ENCODE measurements around the gene CFAP97D1.
A peak's percentile ranks its signal among the peaks of the same experiment; 100 is the strongest.

Gene CFAP97D1

GRCh38 chr17:43779145-43780125 lies 800 bp upstream of the CFAP97D1 start:
- Histone ChIP-seq H3K27me3 (peaks cover 0 to 4% of the 10 kb centered on the region in 2 donors), H3K4me1 (peaks cover 0 to 37% (median 25%) of the 10 kb centered on the region in 4 donors), H3K4me3 (peak overlapping the region; percentile 75 to 94), H3K36me3 (peaks cover 6 to 15% (median 14%) of the 10 kb centered on the region in 3 donors), H3K9me3 (no peaks in the 10 kb centered on the region), H3K27ac (peak overlapping the region; percentile 97 to 100)
- peak in 1 of 2 donors; percentile 48 for DNase-seq
- TF ChIP-seq, protein P1, sequence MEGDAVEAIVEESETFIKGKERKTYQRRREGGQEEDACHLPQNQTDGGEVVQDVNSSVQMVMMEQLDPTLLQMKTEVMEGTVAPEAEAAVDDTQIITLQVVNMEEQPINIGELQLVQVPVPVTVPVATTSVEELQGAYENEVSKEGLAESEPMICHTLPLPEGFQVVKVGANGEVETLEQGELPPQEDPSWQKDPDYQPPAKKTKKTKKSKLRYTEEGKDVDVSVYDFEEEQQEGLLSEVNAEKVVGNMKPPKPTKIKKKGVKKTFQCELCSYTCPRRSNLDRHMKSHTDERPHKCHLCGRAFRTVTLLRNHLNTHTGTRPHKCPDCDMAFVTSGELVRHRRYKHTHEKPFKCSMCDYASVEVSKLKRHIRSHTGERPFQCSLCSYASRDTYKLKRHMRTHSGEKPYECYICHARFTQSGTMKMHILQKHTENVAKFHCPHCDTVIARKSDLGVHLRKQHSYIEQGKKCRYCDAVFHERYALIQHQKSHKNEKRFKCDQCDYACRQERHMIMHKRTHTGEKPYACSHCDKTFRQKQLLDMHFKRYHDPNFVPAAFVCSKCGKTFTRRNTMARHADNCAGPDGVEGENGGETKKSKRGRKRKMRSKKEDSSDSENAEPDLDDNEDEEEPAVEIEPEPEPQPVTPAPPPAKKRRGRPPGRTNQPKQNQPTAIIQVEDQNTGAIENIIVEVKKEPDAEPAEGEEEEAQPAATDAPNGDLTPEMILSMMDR (IDR thresholded peaks at IDR 0.05) = no peak
- intact Hi-C loops (cut with DNase I; ENCODE audit: low total_unique reads) = loop anchor here (10.0 kb wide), 1 partner anchor 55 kb away; the partner anchor contains the start of gene MPP3

DNA sequence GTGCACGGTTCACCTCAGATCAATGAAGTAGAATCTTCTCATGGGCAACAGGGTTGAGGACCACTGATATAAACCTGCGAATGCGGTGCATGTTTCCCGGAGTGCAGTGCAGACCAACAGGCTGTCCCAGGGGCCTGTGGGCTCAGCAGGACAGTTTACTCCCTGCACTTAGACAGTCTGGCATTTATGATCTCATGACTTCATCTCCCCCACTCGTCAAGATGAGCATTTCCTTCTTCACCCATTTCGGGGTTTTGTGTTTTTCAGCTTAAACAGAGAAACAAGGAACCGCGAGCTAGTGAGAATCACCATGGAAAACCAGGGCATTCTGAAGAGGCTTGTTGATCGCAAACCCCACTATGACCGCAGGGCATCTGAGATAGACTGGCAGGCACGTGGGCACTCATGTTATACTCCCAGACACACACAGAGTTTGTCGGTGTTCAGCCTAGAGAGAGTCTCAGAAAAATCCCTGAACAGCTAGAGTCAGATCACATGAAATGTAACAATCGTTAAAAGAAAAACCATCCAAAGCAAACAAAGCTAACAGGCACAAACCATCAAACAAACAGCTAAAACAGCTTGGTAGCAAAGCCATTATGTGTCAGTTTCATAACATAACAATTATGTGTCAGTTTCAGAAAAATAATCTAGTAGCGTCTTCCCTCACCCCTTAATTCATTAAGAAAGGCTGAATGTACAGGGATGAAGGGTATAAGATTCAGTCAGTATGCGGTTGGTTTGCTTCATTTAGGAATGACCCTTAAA lies 2.9 kb downstream of the CFAP97D1 start:
- TF ChIP-seq, protein P1 (IDR thresholded peaks at IDR 0.05) = no peak
- Histone ChIP-seq H3K9me3 (no peaks in the 10 kb centered on the region), H3K36me3 (no peaks in the 10 kb centered on the region), H3K27me3 (peaks cover 0 to 4% of the 10 kb centered on the region in 2 donors), H3K4me3 (no peak overlapping the region), H3K27ac (no peak overlapping the region), H3K4me1 (peaks cover 0 to 7% (median 3%) of the 10 kb centered on the region in 4 donors)
- intact Hi-C loops (cut with DNase I; ENCODE audit: low total_unique reads) = loop anchor here (10.0 kb wide), 1 partner anchor 52 kb away; the partner anchor contains the start of gene MPP3
- DNase-seq = no peak

DNA sequence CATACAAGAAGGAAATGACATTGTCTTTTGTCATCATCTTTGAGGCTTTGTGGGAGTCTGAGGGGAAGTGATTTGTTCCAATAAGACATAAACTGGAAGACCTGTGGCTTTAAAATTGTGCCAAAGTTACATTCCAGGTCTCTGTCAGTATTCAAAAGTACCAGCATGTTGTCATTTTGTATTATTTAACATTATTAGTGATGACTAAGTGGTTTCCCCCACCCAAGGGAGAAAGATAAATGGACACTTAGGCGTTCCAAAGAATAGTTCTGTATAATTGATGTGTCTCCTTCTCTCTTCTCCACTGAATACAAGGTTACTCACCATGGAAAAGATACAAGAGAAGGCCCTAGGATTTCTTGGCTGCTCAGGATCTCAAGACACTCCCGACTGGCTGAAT lies 3.8 kb downstream of the CFAP97D1 start:
- Histone ChIP-seq H3K4me3 (no peak overlapping the region), H3K27me3 (peaks cover 0 to 4% of the 10 kb centered on the region in 2 donors), H3K36me3 (no peaks in the 10 kb centered on the region), H3K4me1 (peaks cover 0 to 7% (median 3%) of the 10 kb centered on the region in 4 donors), H3K27ac (no peak overlapping the region), H3K9me3 (no peaks in the 10 kb centered on the region)
- no peak for DNase-seq
- TF ChIP-seq, protein P1 (IDR thresholded peaks at IDR 0.05) = no peak
- intact Hi-C loops (cut with DNase I; ENCODE audit: low total_unique reads) = loop anchor here (10.0 kb wide), 1 partner anchor 51 kb away; the partner anchor contains the start of gene MPP3

- H3K4me3 ChIP-seq = no peak overlapping the region
- H3K9me3 ChIP-seq = no peaks in the 10 kb centered on the region
- H3K36me3 ChIP-seq = no peaks in the 10 kb centered on the region
- peaks cover 0 to 4% of the 10 kb centered on the region in 2 donors for H3K27me3 ChIP-seq
- TF ChIP-seq, protein P1 (IDR thresholded peaks at IDR 0.05) = no peak
- intact Hi-C loops (cut with DNase I; ENCODE audit: low total_unique reads) = loop anchor here (10.0 kb wide), 1 partner anchor 50 kb away; the partner anchor contains the start of gene MPP3
- no peak for DNase-seq
- H3K4me1 ChIP-seq = peaks cover 0 to under 1% (median 0%) of the 10 kb centered on the region in 4 donors
- H3K27ac ChIP-seq = no peak overlapping the region
These were observed 4.4 kb downstream of the CFAP97D1 start for GRCh38 chr17:43784628-43785101.

- Histone ChIP-seq H3K4me1 (no peaks in the 10 kb centered on the region), H3K27me3 (peaks cover 0 to 5% of the 10 kb centered on the region in 2 donors)
- intact Hi-C loops (cut with DNase I; ENCODE audit: low total_unique reads) = loop anchor here (10.0 kb wide), 1 partner anchor 47 kb away; the partner anchor contains the start of gene MPP3
These were observed 7.5 kb downstream of the CFAP97D1 start for GRCh38 chr17:43787728-43788127.

More at GRCh38 chr17:43787728-43788127, 7.5 kb downstream of the CFAP97D1 start:
- no peaks in the 10 kb centered on the region for H3K36me3 ChIP-seq
- H3K27ac ChIP-seq = no peak overlapping the region
- H3K4me3 ChIP-seq = no peak overlapping the region
- DNase-seq = no peak
- H3K9me3 ChIP-seq = no peaks in the 10 kb centered on the region
- TF ChIP-seq, protein P1 (IDR thresholded peaks at IDR 0.05) = no peak

Data from tibial artery (tissue), 4 donors.